ENCODE data around the gene CD79B.
A peak's percentile ranks its signal among the peaks of the same experiment; 100 is the strongest.

The CD79B gene

GRCh38 chr17:63937319-63937718, 5.2 kb upstream of the CD79B start:
- no peaks in the 10 kb centered on the region for H3K27me3 Mint-ChIP-seq
- H3K9me3 Mint-ChIP-seq: no peaks in the 10 kb centered on the region
- DNase-seq (ENCODE audit: low spot score in 2 of 2): no peak
- peaks cover 19% of the 10 kb centered on the region for H3K4me1 Mint-ChIP-seq
- peaks cover 4% of the 10 kb centered on the region for H3K36me3 Mint-ChIP-seq (ENCODE audit: insufficient read depth)
- no peak for ATAC-seq (replicated peaks; ENCODE audit: extremely low read depth, poor library complexity, severe bottlenecking)
- no peak overlapping the region for H3K4me3 Mint-ChIP-seq
- no peak overlapping the region for H3K27ac Mint-ChIP-seq (ENCODE audit: low read depth)

- DNase-seq (ENCODE audit: low spot score in 2 of 2) (no peak), ATAC-seq (replicated peaks; ENCODE audit: extremely low read depth, poor library complexity, severe bottlenecking) (no peak)
- no peaks in the 10 kb centered on the region for H3K9me3 Mint-ChIP-seq
- H3K27me3 Mint-ChIP-seq: no peaks in the 10 kb centered on the region
- no peak overlapping the region for H3K4me3 Mint-ChIP-seq
- H3K36me3 Mint-ChIP-seq (ENCODE audit: insufficient read depth): peaks cover 3% of the 10 kb centered on the region
- H3K27ac Mint-ChIP-seq (ENCODE audit: low read depth): peak overlapping the region; percentile 38
- H3K4me1 Mint-ChIP-seq: peaks cover 34% of the 10 kb centered on the region
Measured at GRCh38 chr17:63934183-63935112, 2.3 kb upstream of the CD79B start.

- H3K9me3 Mint-ChIP-seq: no peaks in the 10 kb centered on the region
- H3K27ac Mint-ChIP-seq (ENCODE audit: low read depth): peak overlapping the region; percentile 38
- peaks cover 26% of the 10 kb centered on the region for H3K4me1 Mint-ChIP-seq
- DNase-seq (ENCODE audit: low spot score in 2 of 2) (no peak), ATAC-seq (replicated peaks; ENCODE audit: extremely low read depth, poor library complexity, severe bottlenecking) (no peak)
- no peak overlapping the region for H3K4me3 Mint-ChIP-seq
- H3K27me3 Mint-ChIP-seq: no peaks in the 10 kb centered on the region
- H3K36me3 Mint-ChIP-seq (ENCODE audit: insufficient read depth): peaks cover 3% of the 10 kb centered on the region
Measured at GRCh38 chr17:63933598-63933997, 1.5 kb upstream of the CD79B start.

- Mint-ChIP-seq H3K4me1 (peaks cover 22% of the 10 kb centered on the region), H3K4me3 (peak overlapping the region; percentile 79), H3K27ac (ENCODE audit: low read depth) (peak overlapping the region; percentile 73), H3K9me3 (no peaks in the 10 kb centered on the region), H3K36me3 (ENCODE audit: insufficient read depth) (peaks cover 1% of the 10 kb centered on the region), H3K27me3 (no peaks in the 10 kb centered on the region)
- ATAC-seq (replicated peaks; ENCODE audit: extremely low read depth, poor library complexity, severe bottlenecking) (no peak), DNase-seq (ENCODE audit: low spot score in 2 of 2) (no peak)
Measured at GRCh38 chr17:63932721-63933120, 590 bp upstream of the CD79B start.

GRCh38 chr17:63930951-63931575, 1.1 kb downstream of the CD79B start:
- Mint-ChIP-seq H3K4me3 (peak overlapping the region; percentile 79), H3K36me3 (ENCODE audit: insufficient read depth) (peaks cover 1% of the 10 kb centered on the region), H3K27ac (ENCODE audit: low read depth) (peak overlapping the region; percentile 73), H3K27me3 (no peaks in the 10 kb centered on the region), H3K4me1 (peaks cover 22% of the 10 kb centered on the region), H3K9me3 (no peaks in the 10 kb centered on the region)
- ATAC-seq (replicated peaks; ENCODE audit: extremely low read depth, poor library complexity, severe bottlenecking) (peak; percentile 74), DNase-seq (ENCODE audit: low spot score in 2 of 2) (peak in 1 of 2 donors; percentile 22)

- Mint-ChIP-seq H3K4me3 (peak overlapping the region; percentile 79), H3K27ac (ENCODE audit: low read depth) (peak overlapping the region; percentile 73), H3K36me3 (ENCODE audit: insufficient read depth) (peaks cover 1% of the 10 kb centered on the region), H3K9me3 (no peaks in the 10 kb centered on the region), H3K27me3 (no peaks in the 10 kb centered on the region), H3K4me1 (peaks cover 22% of the 10 kb centered on the region)
- DNase-seq (ENCODE audit: low spot score in 2 of 2) (no peak), ATAC-seq (replicated peaks; ENCODE audit: extremely low read depth, poor library complexity, severe bottlenecking) (no peak)
Measured at GRCh38 chr17:63929860-63930766, 2.0 kb downstream of the CD79B start.

- H3K9me3 Mint-ChIP-seq: no peaks in the 10 kb centered on the region
- DNase-seq (ENCODE audit: low spot score in 2 of 2) (no peak), ATAC-seq (replicated peaks; ENCODE audit: extremely low read depth, poor library complexity, severe bottlenecking) (no peak)
- H3K27me3 Mint-ChIP-seq: no peaks in the 10 kb centered on the region
- H3K4me1 Mint-ChIP-seq: peaks cover 22% of the 10 kb centered on the region
- H3K36me3 Mint-ChIP-seq (ENCODE audit: insufficient read depth): peaks cover 1% of the 10 kb centered on the region
- H3K4me3 Mint-ChIP-seq: no peak overlapping the region
- no peak overlapping the region for H3K27ac Mint-ChIP-seq (ENCODE audit: low read depth)
Measured at GRCh38 chr17:63928966-63929695, 3.0 kb downstream of the CD79B start.

- Mint-ChIP-seq H3K27ac (ENCODE audit: low read depth) (no peak overlapping the region), H3K36me3 (ENCODE audit: insufficient read depth) (peaks cover 1% of the 10 kb centered on the region), H3K4me1 (peaks cover 22% of the 10 kb centered on the region), H3K27me3 (no peaks in the 10 kb centered on the region), H3K9me3 (no peaks in the 10 kb centered on the region), H3K4me3 (no peak overlapping the region)
- ATAC-seq (replicated peaks; ENCODE audit: extremely low read depth, poor library complexity, severe bottlenecking) (no peak), DNase-seq (ENCODE audit: low spot score in 2 of 2) (no peak)
Measured at GRCh38 chr17:63928172-63928666, 3.9 kb downstream of the CD79B start.

GRCh38 chr17:63927464-63928171, 4.5 kb downstream of the CD79B start:
- Mint-ChIP-seq H3K27ac (ENCODE audit: low read depth) (no peak overlapping the region), H3K4me1 (peaks cover 20% of the 10 kb centered on the region), H3K4me3 (no peak overlapping the region), H3K36me3 (ENCODE audit: insufficient read depth) (no peaks in the 10 kb centered on the region), H3K9me3 (no peaks in the 10 kb centered on the region), H3K27me3 (no peaks in the 10 kb centered on the region)
- ATAC-seq (replicated peaks; ENCODE audit: extremely low read depth, poor library complexity, severe bottlenecking): no peak
- DNase-seq (ENCODE audit: low spot score in 2 of 2): no peak

- Mint-ChIP-seq H3K36me3 (ENCODE audit: insufficient read depth) (no peaks in the 10 kb centered on the region), H3K4me1 (peaks cover 8% of the 10 kb centered on the region), H3K9me3 (no peaks in the 10 kb centered on the region), H3K4me3 (no peak overlapping the region), H3K27me3 (no peaks in the 10 kb centered on the region), H3K27ac (ENCODE audit: low read depth) (no peak overlapping the region)
- DNase-seq (ENCODE audit: low spot score in 2 of 2): no peak
- no peak for ATAC-seq (replicated peaks; ENCODE audit: extremely low read depth, poor library complexity, severe bottlenecking)
Measured at GRCh38 chr17:63926164-63926563, 6.0 kb downstream of the CD79B start.

GRCh38 chr17:63925615-63926014, 6.5 kb downstream of the CD79B start:
- ATAC-seq (replicated peaks; ENCODE audit: extremely low read depth, poor library complexity, severe bottlenecking): no peak
- no peak overlapping the region for H3K27ac Mint-ChIP-seq (ENCODE audit: low read depth)
- no peak for DNase-seq (ENCODE audit: low spot score in 2 of 2)
- no peaks in the 10 kb centered on the region for H3K36me3 Mint-ChIP-seq (ENCODE audit: insufficient read depth)
- H3K4me3 Mint-ChIP-seq: no peak overlapping the region
- no peaks in the 10 kb centered on the region for H3K9me3 Mint-ChIP-seq
- peaks cover 2% of the 10 kb centered on the region for H3K4me1 Mint-ChIP-seq
- H3K27me3 Mint-ChIP-seq: no peaks in the 10 kb centered on the region
